Neural cell (in vitro differentiated cells): ENCODE measurements around the gene PELI2. TPM values are rescaled to one million over a fixed set of nuclear protein-coding genes. Genes with fewer than 3 reads are reported as not detected.

ENCODE experiments used
- H2AFZ ChIP-seq: fragments of 200-600, 300-800 bp; sonication (generic), shearing (Covaris generic); 2 replicates; pipeline ENCODE4 v1.6.0; 2014; ENCODE audit warnings: low read depth, mild to moderate bottlenecking, antibody characterized with exemption, low read length, moderate library complexity
- H3F3A ChIP-seq: fragments of 200-600 bp; shearing (Covaris generic); 2 replicates; pipeline ENCODE4 v1.6.1; 2016; ENCODE audit warnings: mild to moderate bottlenecking, moderate library complexity, mixed read lengths, antibody characterized with exemption, low read length; ENCODE audit not compliant: insufficient read depth, poor library complexity, severe bottlenecking
- H3K27ac ChIP-seq: fragments of 200-600, 300-800 bp; sonication (generic), shearing (Covaris generic); 2 replicates; pipeline ENCODE4 v1.5.1; 2014; ENCODE audit warnings: mild to moderate bottlenecking, low read length, moderate library complexity
- H3K27me3 ChIP-seq: fragments of 300-800, 200-600 bp; sonication (generic), shearing (Covaris generic); 2 replicates; pipeline ENCODE4 v1.6.0; 2014; ENCODE audit warnings: mild to moderate bottlenecking, low read depth, low read length, moderate library complexity; ENCODE audit not compliant: insufficient read depth
- H3K36me3 ChIP-seq: fragments of 300-800, 200-600 bp; sonication (generic), shearing (Covaris generic); 2 replicates; pipeline ENCODE4 v1.5.1; 2014; ENCODE audit warnings: mild to moderate bottlenecking, antibody characterized with exemption, low read length, moderate library complexity; ENCODE audit not compliant: insufficient read depth
- H3K4me2 ChIP-seq: fragments of 300-800, 200-600 bp; sonication (generic), shearing (Covaris generic); 2 replicates; pipeline ENCODE4 v1.6.0; 2014; ENCODE audit warnings: mild to moderate bottlenecking, low read length
- H3K4me3 ChIP-seq: fragments of 300-800, 200-600 bp; sonication (generic), shearing (Covaris generic); 2 replicates; pipeline ENCODE4 v1.5.1; 2014; ENCODE audit warnings: mild to moderate bottlenecking, low read length, moderate library complexity
- H3K79me2 ChIP-seq: fragments of 200-600 bp; shearing (Covaris generic); replicated peaks from 2 replicates; pipeline ENCODE4 v1.6.0; 2014; ENCODE audit warnings: mild to moderate bottlenecking, low read length, moderate library complexity; ENCODE audit not compliant: insufficient read depth
- H3K9ac ChIP-seq: fragments of 300-800, 200-600 bp; sonication (generic), shearing (Covaris generic); 2 replicates; pipeline ENCODE4 v1.6.1; 2016; ENCODE audit warnings: mild to moderate bottlenecking, low read length, mixed read lengths
- H3K9me2 ChIP-seq: fragments of 200-600 bp; shearing (Covaris generic); 2 replicates; pipeline ENCODE4 v1.6.1; 2016; ENCODE audit warnings: mild to moderate bottlenecking, low read length, mixed read lengths; ENCODE audit not compliant: insufficient read depth
- H3K9me3 ChIP-seq: fragments of 200-600, 300-800 bp; sonication (generic), shearing (Covaris generic); 2 replicates; pipeline ENCODE4 v1.6.1; 2016; ENCODE audit warnings: mild to moderate bottlenecking, mixed run types, low read length, moderate library complexity, mixed read lengths
- H4K20me1 ChIP-seq: fragments of 200-600 bp; shearing (Covaris generic); 2 replicates; pipeline ENCODE4 v1.6.1; 2016; ENCODE audit warnings: mild to moderate bottlenecking, mixed run types; ENCODE audit not compliant: insufficient read depth
- CTCF ChIP-seq: fragments of 450-650 bp; IDR thresholded peaks from 2 replicates; pipeline ENCODE4 v1.5.1; 2014; ENCODE audit warnings: antibody characterized with exemption, mild to moderate bottlenecking, moderate library complexity; ENCODE audit not compliant: poor library complexity, severe bottlenecking
- EP300 ChIP-seq: fragments of 450-650 bp; conservative IDR thresholded peaks from 2 replicates; pipeline ENCODE4 v1.6.1; 2014; ENCODE audit warnings: antibody characterized with exemption, mild to moderate bottlenecking, moderate library complexity; ENCODE audit not compliant: poor library complexity, severe bottlenecking
- EZH2 ChIP-seq: fragments of 200-600, 300-800 bp; shearing (Covaris generic), sonication (generic); IDR thresholded peaks from 2 replicates; pipeline ENCODE4 v1.6.1; 2014; ENCODE audit warnings: antibody characterized with exemption, low read length, borderline replicate concordance, mild to moderate bottlenecking; ENCODE audit not compliant: insufficient read depth, poor library complexity, severe bottlenecking
- MXI1 ChIP-seq: fragments of 450-650 bp; conservative IDR thresholded peaks from 2 replicates; pipeline ENCODE4 v1.6.1; 2014; ENCODE audit warnings: antibody characterized with exemption, mild to moderate bottlenecking; ENCODE audit not compliant: poor library complexity, severe bottlenecking
- POLR2AphosphoS5 ChIP-seq: IDR thresholded peaks from 2 replicates; pipeline ENCODE4 v1.6.1; 2012
- RAD21 ChIP-seq: fragments of 450-650 bp; conservative IDR thresholded peaks from 2 replicates; pipeline ENCODE4 v1.6.1; 2014; ENCODE audit warnings: antibody characterized with exemption, mild to moderate bottlenecking, moderate library complexity
- REST ChIP-seq: IDR thresholded peaks from 2 replicates; pipeline ENCODE4 v1.6.1; 2012; ENCODE audit warnings: borderline replicate concordance
- SMC3 ChIP-seq: fragments of 450-650 bp; conservative IDR thresholded peaks from 2 replicates; pipeline ENCODE4 v1.6.1; 2014; ENCODE audit warnings: antibody characterized with exemption, mild to moderate bottlenecking, moderate library complexity; ENCODE audit not compliant: poor library complexity
- TAF1 ChIP-seq: IDR thresholded peaks from 2 replicates; pipeline ENCODE4 v1.6.1; 2012; ENCODE audit warnings: low read depth
- polyA plus RNA-seq: library from polyadenylated mRNA; depleted of rRNA; stranded (reverse); fragments of >200 nt; gene quantifications from 2 replicates; pipeline ENCODE4 v1.2.3, GENCODE V29; 2014

PELI2 gene
- polyA plus RNA-seq, 1 donor from 2014 or later, result 5.3 TPM

- Histone ChIP-seq H3K9me2 (no peaks in the 10 kb centered on the region), H3K27ac (no peak overlapping the region), H3F3A (no peaks in the 10 kb centered on the region), H3K36me3 (no peaks in the 10 kb centered on the region), H3K4me3 (no peak overlapping the region), H3K79me2 (no peaks in the 10 kb centered on the region), H3K9me3 (no peaks in the 10 kb centered on the region), H3K4me2 (no peak overlapping the region), H2AFZ (no peak overlapping the region), H3K27me3 (no peaks in the 10 kb centered on the region), H4K20me1 (no peaks in the 10 kb centered on the region), H3K9ac (no peak overlapping the region)
- no peak for TF ChIP-seq EP300
- no peak for TF ChIP-seq TAF1
- no peak for TF ChIP-seq REST
Observed at GRCh38 chr14:56310643-56311042, 192.4 kb downstream of the PELI2 start.

GRCh38 chr14:56313789-56314188 is 195.6 kb downstream of the PELI2 start:
- Histone ChIP-seq H3K27ac (no peak overlapping the region), H3K9ac (no peak overlapping the region), H3F3A (no peaks in the 10 kb centered on the region), H3K9me3 (no peaks in the 10 kb centered on the region), H3K9me2 (no peaks in the 10 kb centered on the region), H3K36me3 (no peaks in the 10 kb centered on the region), H3K4me2 (no peak overlapping the region), H3K79me2 (no peaks in the 10 kb centered on the region), H3K4me3 (no peak overlapping the region), H4K20me1 (no peaks in the 10 kb centered on the region), H2AFZ (no peak overlapping the region), H3K27me3 (no peaks in the 10 kb centered on the region)
- TF ChIP-seq POLR2AphosphoS5 (no peak), MXI1 (no peak), CTCF (no peak), RAD21 (no peak), SMC3 (no peak), TAF1 (no peak), EP300 (no peak), EZH2 (no peak), REST (no peak)
